Purkinje cell (primary cell): Measurements from ENCODE around the gene HMGB2. TPM values are rescaled to one million over a fixed set of nuclear protein-coding genes. Genes with fewer than 3 reads are reported as not detected.

Experiments
- polyA plus RNA-seq: library from polyadenylated mRNA; unstranded; fragments of >200 nt; fragmentation: Nextera tagmentation; gene quantifications from 2 replicates; pipeline ENCODE4 v1.2.1, GENCODE V29; 2014

The HMGB2 gene
- polyA plus RNA-seq: 54.6 and 57.0 TPM in 2 replicates

DNA sequence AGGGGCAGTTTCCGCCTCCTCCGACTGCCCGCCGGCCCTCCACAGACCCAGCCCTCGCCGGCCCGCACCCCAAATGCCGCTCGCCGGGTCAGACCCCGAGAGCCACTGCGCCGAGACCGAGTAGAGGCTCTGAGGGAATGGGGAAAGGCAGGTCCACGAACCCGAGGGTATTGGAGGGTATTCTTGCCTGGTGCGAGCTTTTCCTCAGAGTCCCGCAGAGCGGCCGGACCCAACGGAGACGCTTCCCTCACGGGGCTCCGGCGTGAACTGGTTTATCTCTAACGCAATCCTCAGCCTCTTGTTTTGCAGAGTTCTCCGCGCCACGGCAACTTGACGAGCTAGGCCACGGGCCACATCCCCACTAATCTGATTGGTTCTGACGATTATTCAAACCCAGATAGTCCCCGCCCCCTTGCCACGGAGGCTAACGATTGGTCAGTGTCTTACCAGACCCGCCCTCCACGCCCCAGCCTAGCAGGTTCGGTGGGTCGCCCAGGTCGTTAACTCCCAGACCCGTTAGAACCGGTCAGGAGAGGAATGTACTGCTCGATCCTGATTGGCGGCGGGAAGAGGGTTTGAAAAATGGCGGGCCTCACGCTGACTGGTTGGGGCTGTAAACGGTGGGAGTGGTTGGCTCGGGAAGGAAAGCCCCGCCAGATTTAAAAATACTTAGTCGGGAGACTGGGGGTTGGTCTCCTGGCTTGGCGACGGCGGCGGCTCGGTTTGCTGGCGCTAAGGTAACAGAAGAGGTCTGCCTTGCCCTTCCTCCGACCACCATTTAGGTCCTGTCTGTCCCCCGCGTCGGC lies at the start of gene HMGB2:
TSS of gene HMGB2 (minus strand) at position 274 of the 806 bp plus-strand sequence. CDS start 709 bp downstream, outside the sequence.

GRCh38 chr4:173370477-173371291 lies 36.5 kb upstream of the HMGB2 start, which contains the start of gene SAP30:
Gene SAP30 (plus strand): TSS chr4:173370954. CDS start chr4:173371183, 229 bp downstream.

Other genes with a start within 250 kb of the HMGB2 start
- gene GALNT7, start 165.5 kb downstream of the HMGB2 start, polyA plus RNA-seq: 15.0 and 19.8 TPM in 2 replicates
- 8.6 and 11.1 TPM in 2 replicates for gene SAP30, start 36.6 kb upstream of the HMGB2 start, polyA plus RNA-seq
- gene SCRG1, start 64.8 kb upstream of the HMGB2 start, polyA plus RNA-seq: 8.5 and 19.4 TPM in 2 replicates
- not detected in 2 replicates for gene HAND2, start 195.9 kb upstream of the HMGB2 start, polyA plus RNA-seq